OCI-LY1 (cell line): Measurements from ENCODE around the gene PTGER3.

Experiments used
- EZH2 ChIP-seq: fragments of 200-600 bp; sonication (generic), shearing (Covaris generic); IDR thresholded peaks from 2 replicates; pipeline ENCODE4 v1.8.0; 2017; ENCODE audit warnings: borderline replicate concordance, mixed run types, mild to moderate bottlenecking, antibody characterized with exemption, low read length, moderate library complexity, mixed read lengths
- TF ChIP-seq, protein P1 (sequence below): fragments of 200-600 bp; sonication (generic), shearing (Covaris generic); IDR thresholded peaks from 2 replicates; pipeline ENCODE4 v1.5.1; 2017; ENCODE audit warnings: mild to moderate bottlenecking, antibody characterized with exemption, low read length, moderate library complexity, mixed read lengths

DNA sequence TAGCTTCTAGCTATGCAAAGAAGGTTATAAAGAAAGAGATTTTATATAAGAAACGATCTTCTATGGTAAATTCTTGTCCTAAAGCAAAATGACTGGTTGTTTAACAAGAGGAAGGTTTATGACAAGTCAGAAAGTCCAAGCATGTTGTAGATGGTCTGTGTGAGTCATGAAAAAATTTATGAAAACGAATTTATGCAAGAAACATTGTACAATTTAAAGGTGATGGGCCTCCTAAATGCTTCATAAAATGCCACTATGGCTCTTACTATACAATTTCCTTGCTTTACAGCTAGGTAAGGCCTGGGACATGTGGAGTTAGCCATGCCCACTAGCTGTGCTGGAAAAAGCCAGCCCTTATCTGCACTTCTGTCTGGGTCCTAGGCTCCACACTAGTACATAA, 125.4 kb downstream of the PTGER3 start:
- no peak for TF ChIP-seq EZH2
- TF ChIP-seq, protein P1, sequence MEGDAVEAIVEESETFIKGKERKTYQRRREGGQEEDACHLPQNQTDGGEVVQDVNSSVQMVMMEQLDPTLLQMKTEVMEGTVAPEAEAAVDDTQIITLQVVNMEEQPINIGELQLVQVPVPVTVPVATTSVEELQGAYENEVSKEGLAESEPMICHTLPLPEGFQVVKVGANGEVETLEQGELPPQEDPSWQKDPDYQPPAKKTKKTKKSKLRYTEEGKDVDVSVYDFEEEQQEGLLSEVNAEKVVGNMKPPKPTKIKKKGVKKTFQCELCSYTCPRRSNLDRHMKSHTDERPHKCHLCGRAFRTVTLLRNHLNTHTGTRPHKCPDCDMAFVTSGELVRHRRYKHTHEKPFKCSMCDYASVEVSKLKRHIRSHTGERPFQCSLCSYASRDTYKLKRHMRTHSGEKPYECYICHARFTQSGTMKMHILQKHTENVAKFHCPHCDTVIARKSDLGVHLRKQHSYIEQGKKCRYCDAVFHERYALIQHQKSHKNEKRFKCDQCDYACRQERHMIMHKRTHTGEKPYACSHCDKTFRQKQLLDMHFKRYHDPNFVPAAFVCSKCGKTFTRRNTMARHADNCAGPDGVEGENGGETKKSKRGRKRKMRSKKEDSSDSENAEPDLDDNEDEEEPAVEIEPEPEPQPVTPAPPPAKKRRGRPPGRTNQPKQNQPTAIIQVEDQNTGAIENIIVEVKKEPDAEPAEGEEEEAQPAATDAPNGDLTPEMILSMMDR: no peak
